ENCODE data around the gene IGFBP1. TPM values are rescaled to one million over a fixed set of nuclear protein-coding genes. Genes with fewer than 3 reads are reported as not detected.

Gene IGFBP1
- total and polyA plus RNA-seq, 10 donors = 0.09 to 0.72 TPM; not detected in 8

DNA sequence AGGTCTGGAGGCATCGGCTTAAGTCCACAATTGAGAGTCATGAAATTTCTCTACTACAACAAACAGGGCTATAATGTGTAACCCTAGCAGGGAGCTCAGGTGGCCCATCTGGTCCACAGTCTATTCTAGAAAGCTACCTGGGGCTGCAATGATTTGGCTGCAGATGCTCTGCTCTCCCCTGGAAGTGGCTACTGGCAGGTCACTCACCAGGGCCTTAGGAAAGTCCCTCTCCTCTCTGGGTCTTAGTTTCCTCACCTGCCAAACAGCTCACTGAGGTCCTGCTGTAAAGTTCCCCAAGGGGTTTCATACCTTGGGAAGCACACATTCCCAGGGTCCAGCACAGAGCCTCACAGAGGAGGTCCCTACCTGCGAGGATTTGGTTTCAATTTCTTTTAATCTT, 30.3 kb downstream of the IGFBP1 start:
- H3K9me3 ChIP-seq = no peaks in the 10 kb centered on the region
- H3K4me3 ChIP-seq = peak overlapping the region in 5 of 8 donors; percentile 21 to 50 (median 38)
- H3K4me1 ChIP-seq = peaks cover 5 to 58% (median 40%) of the 10 kb centered on the region in 6 donors
- 54 to 79% (median 65%) methylated on average over 2 of the region's 2 CpGs for WGBS, 5 donors
- TF ChIP-seq POLR2A (IDR thresholded peaks at IDR 0.05) = no peak
- TF ChIP-seq POLR2AphosphoS5 (IDR thresholded peaks at IDR 0.05) = no peak
- TF ChIP-seq, protein P1, sequence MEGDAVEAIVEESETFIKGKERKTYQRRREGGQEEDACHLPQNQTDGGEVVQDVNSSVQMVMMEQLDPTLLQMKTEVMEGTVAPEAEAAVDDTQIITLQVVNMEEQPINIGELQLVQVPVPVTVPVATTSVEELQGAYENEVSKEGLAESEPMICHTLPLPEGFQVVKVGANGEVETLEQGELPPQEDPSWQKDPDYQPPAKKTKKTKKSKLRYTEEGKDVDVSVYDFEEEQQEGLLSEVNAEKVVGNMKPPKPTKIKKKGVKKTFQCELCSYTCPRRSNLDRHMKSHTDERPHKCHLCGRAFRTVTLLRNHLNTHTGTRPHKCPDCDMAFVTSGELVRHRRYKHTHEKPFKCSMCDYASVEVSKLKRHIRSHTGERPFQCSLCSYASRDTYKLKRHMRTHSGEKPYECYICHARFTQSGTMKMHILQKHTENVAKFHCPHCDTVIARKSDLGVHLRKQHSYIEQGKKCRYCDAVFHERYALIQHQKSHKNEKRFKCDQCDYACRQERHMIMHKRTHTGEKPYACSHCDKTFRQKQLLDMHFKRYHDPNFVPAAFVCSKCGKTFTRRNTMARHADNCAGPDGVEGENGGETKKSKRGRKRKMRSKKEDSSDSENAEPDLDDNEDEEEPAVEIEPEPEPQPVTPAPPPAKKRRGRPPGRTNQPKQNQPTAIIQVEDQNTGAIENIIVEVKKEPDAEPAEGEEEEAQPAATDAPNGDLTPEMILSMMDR (IDR thresholded peaks at IDR 0.05 in 8 of 11, conservative IDR thresholded peaks at IDR 0.05 in 3 of 11) = no peak
- peak overlapping the region in 3 of 8 donors; percentile 18 to 45 (median 23) for H3K27ac ChIP-seq
- H3K27me3 ChIP-seq (replicated peaks in 1 of 7) = peaks cover 0 to 81% (median 39%) of the 10 kb centered on the region in 7 donors
- DNase-seq = no peak
- peaks cover 0 to 5% (median 0%) of the 10 kb centered on the region in 6 donors for H3K36me3 ChIP-seq
- intact Hi-C loops (cut with DNase I; ENCODE audit: low total_unique reads) = no loop called here

DNA sequence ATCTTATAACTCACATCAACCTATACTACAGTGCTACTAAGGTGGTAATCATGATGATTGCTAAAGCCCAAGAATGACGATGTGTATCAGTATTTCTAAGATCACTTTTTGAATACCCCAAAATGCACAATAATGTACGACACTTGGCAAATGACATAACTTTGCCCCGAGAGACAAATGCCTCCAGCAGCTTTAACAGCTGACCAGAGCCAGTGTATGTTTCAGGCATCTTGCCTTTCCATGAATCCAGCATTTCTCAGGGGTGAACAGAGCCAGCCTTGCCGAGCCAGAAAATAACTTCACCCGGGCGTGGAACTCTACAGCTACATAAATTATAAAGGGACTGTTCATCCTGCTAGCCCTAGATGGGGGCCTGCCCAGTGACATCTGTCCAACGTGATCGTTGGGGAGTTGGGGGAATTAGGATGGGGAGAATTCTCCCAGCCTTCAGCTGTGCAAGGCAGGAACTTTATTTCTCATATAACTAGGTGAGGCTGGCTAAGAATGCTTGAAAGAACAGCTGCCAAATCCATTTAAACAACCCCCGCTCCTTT, 31.0 kb downstream of the IGFBP1 start:
- no peak for DNase-seq
- Histone ChIP-seq H3K9me3 (no peaks in the 10 kb centered on the region), H3K27me3 (replicated peaks in 1 of 7) (peaks cover 0 to 88% (median 39%) of the 10 kb centered on the region in 7 donors), H3K27ac (peak overlapping the region in 3 of 8 donors; percentile 4 to 45 (median 18)), H3K36me3 (peaks cover 0 to 5% (median 0%) of the 10 kb centered on the region in 6 donors), H3K4me3 (peak overlapping the region in 6 of 8 donors; percentile 21 to 68 (median 40)), H3K4me1 (peaks cover 5 to 59% (median 40%) of the 10 kb centered on the region in 6 donors)
- WGBS, 5 donors = 39 to 48% (median 46%) methylated on average over 9 of the region's 9 CpGs
- TF ChIP-seq, protein P1 (IDR thresholded peaks at IDR 0.05 in 8 of 11, conservative IDR thresholded peaks at IDR 0.05 in 3 of 11) = no peak
- TF ChIP-seq POLR2AphosphoS5 (IDR thresholded peaks at IDR 0.05) = no peak
- TF ChIP-seq POLR2A (IDR thresholded peaks at IDR 0.05) = no peak
- intact Hi-C loops (cut with DNase I; ENCODE audit: low total_unique reads) = no loop called here

- no peak for DNase-seq
- intact Hi-C loops (cut with DNase I; ENCODE audit: low total_unique reads) = loop anchor here (5.0 to 10.0 kb wide), 3 partner anchors 432 to 1255 kb away; no protein-coding TSS in a partner anchor
- peaks cover 0 to 89% (median 39%) of the 10 kb centered on the region in 7 donors for H3K27me3 ChIP-seq (replicated peaks in 1 of 7)
- WGBS, 5 donors = 6 to 11% (median 9%) methylated on average over 19 of the region's 19 CpGs
- no peak for TF ChIP-seq POLR2A (IDR thresholded peaks at IDR 0.05)
- TF ChIP-seq POLR2AphosphoS5 (IDR thresholded peaks at IDR 0.05) = no peak
- TF ChIP-seq, protein P1 (IDR thresholded peaks at IDR 0.05 in 8 of 11, conservative IDR thresholded peaks at IDR 0.05 in 3 of 11) = no peak
- peaks cover 5 to 59% (median 40%) of the 10 kb centered on the region in 6 donors for H3K4me1 ChIP-seq
- H3K36me3 ChIP-seq = peaks cover 0 to 3% (median 0%) of the 10 kb centered on the region in 6 donors
- H3K9me3 ChIP-seq = no peaks in the 10 kb centered on the region
- H3K27ac ChIP-seq = peak overlapping the region in 5 of 8 donors; percentile 41 to 66 (median 60)
- peak overlapping the region; percentile 23 to 68 (median 40) for H3K4me3 ChIP-seq
Measured at GRCh38 chr7:45919993-45920459, 31.7 kb downstream of the IGFBP1 start.
